ENCODE measurements around the gene IFT74.
"Not testable (repeated sequence)": the region's sequence is repeated elsewhere in the genome, so short reads cannot be mapped to it uniquely, and the experiment has no call there.

Gene IFT74

GRCh38 chr9:27085456-27085855, 129.2 kb downstream of the IFT74 start:
- DNase-seq = no peak

- DNase-seq = no peak
Measured at GRCh38 chr9:27086818-27087680, 130.8 kb downstream of the IFT74 start.

- no peak for DNase-seq
Measured at GRCh38 chr9:27088981-27089380, 132.8 kb downstream of the IFT74 start.

- DNase-seq = no peak
Measured at GRCh38 chr9:27089706-27090105, 133.5 kb downstream of the IFT74 start.

- no peak for DNase-seq
Measured at GRCh38 chr9:27090231-27090630, 134.0 kb downstream of the IFT74 start.

GRCh38 chr9:27090711-27091110, 134.5 kb downstream of the IFT74 start:
- DNase-seq = no peak

- DNase-seq = not testable (repeated sequence)
Measured at GRCh38 chr9:27092496-27092895, 136.3 kb downstream of the IFT74 start.

- DNase-seq = not testable (repeated sequence)
Measured at GRCh38 chr9:27093384-27094067, 137.3 kb downstream of the IFT74 start.

GRCh38 chr9:27094640-27095298, 138.6 kb downstream of the IFT74 start:
- no peak for DNase-seq

GRCh38 chr9:27107241-27107640, 151.0 kb downstream of the IFT74 start:
- no peak for DNase-seq

GRCh38 chr9:27108981-27109541, 152.8 kb downstream of the IFT74 start, which contains the start of gene TEK:
TEK (plus strand) TSS chr9:27109225; CDS start chr9:27109591, 366 bp downstream.
- no peak for DNase-seq

GRCh38 chr9:27109621-27110020, 153.4 kb downstream of the IFT74 start:
- DNase-seq = no peak

- DNase-seq = no peak
Measured at GRCh38 chr9:27110181-27110580, 154.0 kb downstream of the IFT74 start.

- no peak for DNase-seq
Measured at GRCh38 chr9:27112235-27112634, 156.0 kb downstream of the IFT74 start.

Data from NCI-H1930 (cell line).